GM23338 (cell line): ENCODE data around the gene LHX4. TPM values are rescaled to one million over a fixed set of nuclear protein-coding genes. Genes with fewer than 3 reads are reported as not detected.

Experiments used
- ATAC-seq: fragments of 200-7000 bp; cut with Tn5 transposase; 3 replicates; pipeline ENCODE4 v1.9.1; 2020
- DNase-seq: peaks from one replicate; pipeline ENCODE4 v3.0.0-alpha.2; 2015; ENCODE audit warnings: low spot score
- H2AFZ ChIP-seq: fragments of 200-600 bp; sonication (generic); 2 replicates; pipeline ENCODE4 v1.8.0; 2016; ENCODE audit warnings: antibody characterized with exemption, mild to moderate bottlenecking, moderate library complexity
- H3F3A ChIP-seq: fragments of 200-600 bp; sonication (generic); replicated peaks from 2 replicates; pipeline ENCODE4 v1.8.0; 2017; ENCODE audit warnings: antibody characterized with exemption, mixed run types, low read depth
- H3K27ac ChIP-seq: fragments of 200-600 bp; sonication (generic); 2 replicates; pipeline ENCODE4 v1.6.1; 2016; ENCODE audit warnings: low read depth
- H3K27me3 ChIP-seq: fragments of 200-600 bp; sonication (generic); 2 replicates; pipeline ENCODE4 v1.8.0; 2016; ENCODE audit warnings: mild to moderate bottlenecking, mixed run types, moderate library complexity; ENCODE audit not compliant: insufficient read depth
- H3K36me3 ChIP-seq: fragments of 200-600 bp; sonication (generic); 2 replicates; pipeline ENCODE4 v1.8.0; 2016; ENCODE audit warnings: mild to moderate bottlenecking; ENCODE audit not compliant: insufficient read depth
- H3K4me1 ChIP-seq: fragments of 200-600 bp; sonication (generic); 2 replicates; pipeline ENCODE4 v1.8.0; 2016; ENCODE audit warnings: mild to moderate bottlenecking, moderate library complexity; ENCODE audit not compliant: insufficient read depth
- H3K4me2 ChIP-seq: fragments of 200-600 bp; sonication (generic); 2 replicates; pipeline ENCODE4 v1.7.1; 2017; ENCODE audit warnings: mixed run types
- H3K4me3 ChIP-seq: fragments of 200-600 bp; sonication (generic); 2 replicates; pipeline ENCODE4 v1.6.1; 2016; ENCODE audit warnings: mixed run types
- H3K79me2 ChIP-seq: fragments of 200-600 bp; sonication (generic); replicated peaks from 2 replicates; pipeline ENCODE4 v1.8.0; 2017; ENCODE audit warnings: mild to moderate bottlenecking; ENCODE audit not compliant: insufficient read depth
- H3K9me2 ChIP-seq: fragments of 200-600 bp; sonication (generic); 2 replicates; pipeline ENCODE4 v1.8.0; 2017; ENCODE audit not compliant: insufficient read depth
- H4K20me1 ChIP-seq: fragments of 200-600 bp; sonication (generic); replicated peaks from 2 replicates; pipeline ENCODE4 v1.8.0; 2017; ENCODE audit warnings: mild to moderate bottlenecking; ENCODE audit not compliant: insufficient read depth
- H3K27ac Mint-ChIP-seq: 2 replicates; pipeline ENCODE4 v1.8.0; 2020; ENCODE audit warnings: inconsistent platforms, mild to moderate bottlenecking, moderate library complexity, mixed read lengths
- H3K27me3 Mint-ChIP-seq: 3 replicates; pipeline ENCODE4 v1.8.0; 2022; ENCODE audit warnings: low read depth, mild to moderate bottlenecking, moderate library complexity, mixed read lengths, inconsistent platforms; ENCODE audit not compliant: insufficient read depth, poor library complexity
- H3K36me3 Mint-ChIP-seq: 3 replicates; pipeline ENCODE4 v1.8.0; 2021; ENCODE audit warnings: low read depth, mild to moderate bottlenecking, inconsistent platforms, moderate library complexity, mixed read lengths
- H3K4me1 Mint-ChIP-seq: 3 replicates; pipeline ENCODE4 v1.8.0; 2020; ENCODE audit warnings: mild to moderate bottlenecking, inconsistent platforms, mixed read lengths
- H3K4me3 Mint-ChIP-seq: 3 replicates; pipeline ENCODE4 v1.8.0; 2021; ENCODE audit warnings: moderate library complexity, mild to moderate bottlenecking, inconsistent platforms, mixed read lengths
- H3K9me3 Mint-ChIP-seq: 3 replicates; pipeline ENCODE4 v1.8.0; 2020; ENCODE audit warnings: moderate library complexity, mild to moderate bottlenecking, inconsistent platforms, mixed read lengths
- CREB1 ChIP-seq: fragments of 250-450 bp; sonication (Bioruptor Pico); IDR thresholded peaks from 2 replicates; pipeline ENCODE4 v1.5.0; 2020; ENCODE audit warnings: low read depth, mild to moderate bottlenecking, moderate library complexity
- EZH2 ChIP-seq: fragments of 200-600 bp; sonication (generic); IDR thresholded peaks from one replicate; pipeline ENCODE4 v1.8.0; 2017; ENCODE audit warnings: antibody characterized with exemption, mild to moderate bottlenecking, low read depth; ENCODE audit not compliant: unreplicated experiment
- EZH2phosphoT487 ChIP-seq: fragments of 200-600 bp; sonication (generic); IDR thresholded peaks from one replicate; pipeline ENCODE4 v1.8.1; 2018; ENCODE audit warnings: antibody characterized with exemption; ENCODE audit not compliant: unreplicated experiment
- POLR2AphosphoS5 ChIP-seq: IDR thresholded peaks from 2 replicates; pipeline ENCODE4 v1.6.1; 2016; ENCODE audit warnings: antibody characterized with exemption, low read depth
- polyA plus RNA-seq: library from polyadenylated mRNA; unstranded; fragments of >200 nt; fragmentation: Nextera tagmentation; extraction: Ambion mirVana; gene quantifications from 2 replicates; pipeline ENCODE4 v1.2.1, GENCODE V29; 2016
- total RNA-seq: library from RNA; depleted of rRNA; stranded (reverse); fragments of >200 nt; shearing (Covaris generic); gene quantifications from 2 replicates; pipeline ENCODE4 v1.2.3, GENCODE V29; 2014
- TF ChIP-seq, protein P1 (sequence below), 2 experiments: fragments of 200-600 bp in 1 of 2; sonication (generic) in 1 of 2; conservative IDR thresholded peaks; 2 replicates each; pipeline versions ENCODE4 v1.5.1 to v1.6.1; 2016 to 2017; ENCODE audit warnings: antibody characterized with exemption in 2 of 2, low read depth in 2 of 2, mild to moderate bottlenecking in 2 of 2, moderate library complexity in 1 of 2
- TF ChIP-seq, protein P2 (sequence below): IDR thresholded peaks from 2 replicates; pipeline ENCODE4 v1.6.1; 2016; ENCODE audit warnings: antibody characterized with exemption
- TF ChIP-seq, protein P3 (sequence below): fragments of 250-450 bp; sonication (Bioruptor Pico); IDR thresholded peaks from 2 replicates; pipeline ENCODE4 v1.5.0; 2020; ENCODE audit warnings: mild to moderate bottlenecking, moderate library complexity

LHX4 gene
- total and polyA plus RNA-seq, 2 experiments from 2014 or later = 1.4 to 2.5 TPM

DNA sequence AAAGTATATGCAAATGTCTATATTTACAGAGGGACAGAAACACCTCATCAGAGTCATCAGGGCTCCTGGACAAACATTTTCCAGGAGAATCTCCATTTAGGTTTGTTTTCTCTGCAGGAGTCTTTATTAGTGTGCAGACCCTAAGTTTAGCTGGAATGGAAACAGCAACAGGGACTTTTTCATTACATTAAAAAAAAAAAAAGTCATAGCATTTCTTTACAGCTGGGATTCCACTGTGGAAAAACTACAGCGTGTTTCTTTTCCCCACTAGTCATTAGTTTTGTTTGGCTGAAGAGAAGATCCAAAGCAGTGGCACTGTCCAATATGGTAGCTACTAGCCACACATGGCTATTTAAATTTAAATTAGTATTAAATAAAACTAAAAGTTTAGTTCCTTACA is 49.6 kb downstream of the LHX4 start:
- peaks cover 19% of the 10 kb centered on the region; the same call in 2 of the 3 replicates for H3K9me3 Mint-ChIP-seq
- Histone ChIP-seq H2AFZ (no peak overlapping the region), H3K4me3 (no peak overlapping the region), H3K36me3 (peaks cover 8% of the 10 kb centered on the region), H3K79me2 (no peaks in the 10 kb centered on the region), H3K4me1 (peaks cover 17% of the 10 kb centered on the region), H3K9me2 (no peaks in the 10 kb centered on the region), H3F3A (no peaks in the 10 kb centered on the region), H3K4me2 (no peak overlapping the region), H3K27me3 (no peaks in the 10 kb centered on the region), H3K27ac (no peak overlapping the region), H4K20me1 (no peaks in the 10 kb centered on the region)
- H3K27me3 Mint-ChIP-seq = peaks cover 9% of the 10 kb centered on the region
- ATAC-seq (no peak), DNase-seq (no peak)
- H3K36me3 Mint-ChIP-seq = peaks cover 35% of the 10 kb centered on the region
- peaks cover 28% of the 10 kb centered on the region for H3K4me1 Mint-ChIP-seq
- TF ChIP-seq, protein P1, sequence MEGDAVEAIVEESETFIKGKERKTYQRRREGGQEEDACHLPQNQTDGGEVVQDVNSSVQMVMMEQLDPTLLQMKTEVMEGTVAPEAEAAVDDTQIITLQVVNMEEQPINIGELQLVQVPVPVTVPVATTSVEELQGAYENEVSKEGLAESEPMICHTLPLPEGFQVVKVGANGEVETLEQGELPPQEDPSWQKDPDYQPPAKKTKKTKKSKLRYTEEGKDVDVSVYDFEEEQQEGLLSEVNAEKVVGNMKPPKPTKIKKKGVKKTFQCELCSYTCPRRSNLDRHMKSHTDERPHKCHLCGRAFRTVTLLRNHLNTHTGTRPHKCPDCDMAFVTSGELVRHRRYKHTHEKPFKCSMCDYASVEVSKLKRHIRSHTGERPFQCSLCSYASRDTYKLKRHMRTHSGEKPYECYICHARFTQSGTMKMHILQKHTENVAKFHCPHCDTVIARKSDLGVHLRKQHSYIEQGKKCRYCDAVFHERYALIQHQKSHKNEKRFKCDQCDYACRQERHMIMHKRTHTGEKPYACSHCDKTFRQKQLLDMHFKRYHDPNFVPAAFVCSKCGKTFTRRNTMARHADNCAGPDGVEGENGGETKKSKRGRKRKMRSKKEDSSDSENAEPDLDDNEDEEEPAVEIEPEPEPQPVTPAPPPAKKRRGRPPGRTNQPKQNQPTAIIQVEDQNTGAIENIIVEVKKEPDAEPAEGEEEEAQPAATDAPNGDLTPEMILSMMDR (conservative IDR thresholded peaks at IDR 0.05; ENCODE audit: low read depth in 2 of 2) = no peak
- TF ChIP-seq EZH2phosphoT487 (no peak), CREB1 (CRISPR knock-in tag) (no peak), POLR2AphosphoS5 (no peak), EZH2 (no peak)
- TF ChIP-seq, protein P2, sequence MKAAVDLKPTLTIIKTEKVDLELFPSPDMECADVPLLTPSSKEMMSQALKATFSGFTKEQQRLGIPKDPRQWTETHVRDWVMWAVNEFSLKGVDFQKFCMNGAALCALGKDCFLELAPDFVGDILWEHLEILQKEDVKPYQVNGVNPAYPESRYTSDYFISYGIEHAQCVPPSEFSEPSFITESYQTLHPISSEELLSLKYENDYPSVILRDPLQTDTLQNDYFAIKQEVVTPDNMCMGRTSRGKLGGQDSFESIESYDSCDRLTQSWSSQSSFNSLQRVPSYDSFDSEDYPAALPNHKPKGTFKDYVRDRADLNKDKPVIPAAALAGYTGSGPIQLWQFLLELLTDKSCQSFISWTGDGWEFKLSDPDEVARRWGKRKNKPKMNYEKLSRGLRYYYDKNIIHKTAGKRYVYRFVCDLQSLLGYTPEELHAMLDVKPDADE = no peak
- TF ChIP-seq, protein P3, sequence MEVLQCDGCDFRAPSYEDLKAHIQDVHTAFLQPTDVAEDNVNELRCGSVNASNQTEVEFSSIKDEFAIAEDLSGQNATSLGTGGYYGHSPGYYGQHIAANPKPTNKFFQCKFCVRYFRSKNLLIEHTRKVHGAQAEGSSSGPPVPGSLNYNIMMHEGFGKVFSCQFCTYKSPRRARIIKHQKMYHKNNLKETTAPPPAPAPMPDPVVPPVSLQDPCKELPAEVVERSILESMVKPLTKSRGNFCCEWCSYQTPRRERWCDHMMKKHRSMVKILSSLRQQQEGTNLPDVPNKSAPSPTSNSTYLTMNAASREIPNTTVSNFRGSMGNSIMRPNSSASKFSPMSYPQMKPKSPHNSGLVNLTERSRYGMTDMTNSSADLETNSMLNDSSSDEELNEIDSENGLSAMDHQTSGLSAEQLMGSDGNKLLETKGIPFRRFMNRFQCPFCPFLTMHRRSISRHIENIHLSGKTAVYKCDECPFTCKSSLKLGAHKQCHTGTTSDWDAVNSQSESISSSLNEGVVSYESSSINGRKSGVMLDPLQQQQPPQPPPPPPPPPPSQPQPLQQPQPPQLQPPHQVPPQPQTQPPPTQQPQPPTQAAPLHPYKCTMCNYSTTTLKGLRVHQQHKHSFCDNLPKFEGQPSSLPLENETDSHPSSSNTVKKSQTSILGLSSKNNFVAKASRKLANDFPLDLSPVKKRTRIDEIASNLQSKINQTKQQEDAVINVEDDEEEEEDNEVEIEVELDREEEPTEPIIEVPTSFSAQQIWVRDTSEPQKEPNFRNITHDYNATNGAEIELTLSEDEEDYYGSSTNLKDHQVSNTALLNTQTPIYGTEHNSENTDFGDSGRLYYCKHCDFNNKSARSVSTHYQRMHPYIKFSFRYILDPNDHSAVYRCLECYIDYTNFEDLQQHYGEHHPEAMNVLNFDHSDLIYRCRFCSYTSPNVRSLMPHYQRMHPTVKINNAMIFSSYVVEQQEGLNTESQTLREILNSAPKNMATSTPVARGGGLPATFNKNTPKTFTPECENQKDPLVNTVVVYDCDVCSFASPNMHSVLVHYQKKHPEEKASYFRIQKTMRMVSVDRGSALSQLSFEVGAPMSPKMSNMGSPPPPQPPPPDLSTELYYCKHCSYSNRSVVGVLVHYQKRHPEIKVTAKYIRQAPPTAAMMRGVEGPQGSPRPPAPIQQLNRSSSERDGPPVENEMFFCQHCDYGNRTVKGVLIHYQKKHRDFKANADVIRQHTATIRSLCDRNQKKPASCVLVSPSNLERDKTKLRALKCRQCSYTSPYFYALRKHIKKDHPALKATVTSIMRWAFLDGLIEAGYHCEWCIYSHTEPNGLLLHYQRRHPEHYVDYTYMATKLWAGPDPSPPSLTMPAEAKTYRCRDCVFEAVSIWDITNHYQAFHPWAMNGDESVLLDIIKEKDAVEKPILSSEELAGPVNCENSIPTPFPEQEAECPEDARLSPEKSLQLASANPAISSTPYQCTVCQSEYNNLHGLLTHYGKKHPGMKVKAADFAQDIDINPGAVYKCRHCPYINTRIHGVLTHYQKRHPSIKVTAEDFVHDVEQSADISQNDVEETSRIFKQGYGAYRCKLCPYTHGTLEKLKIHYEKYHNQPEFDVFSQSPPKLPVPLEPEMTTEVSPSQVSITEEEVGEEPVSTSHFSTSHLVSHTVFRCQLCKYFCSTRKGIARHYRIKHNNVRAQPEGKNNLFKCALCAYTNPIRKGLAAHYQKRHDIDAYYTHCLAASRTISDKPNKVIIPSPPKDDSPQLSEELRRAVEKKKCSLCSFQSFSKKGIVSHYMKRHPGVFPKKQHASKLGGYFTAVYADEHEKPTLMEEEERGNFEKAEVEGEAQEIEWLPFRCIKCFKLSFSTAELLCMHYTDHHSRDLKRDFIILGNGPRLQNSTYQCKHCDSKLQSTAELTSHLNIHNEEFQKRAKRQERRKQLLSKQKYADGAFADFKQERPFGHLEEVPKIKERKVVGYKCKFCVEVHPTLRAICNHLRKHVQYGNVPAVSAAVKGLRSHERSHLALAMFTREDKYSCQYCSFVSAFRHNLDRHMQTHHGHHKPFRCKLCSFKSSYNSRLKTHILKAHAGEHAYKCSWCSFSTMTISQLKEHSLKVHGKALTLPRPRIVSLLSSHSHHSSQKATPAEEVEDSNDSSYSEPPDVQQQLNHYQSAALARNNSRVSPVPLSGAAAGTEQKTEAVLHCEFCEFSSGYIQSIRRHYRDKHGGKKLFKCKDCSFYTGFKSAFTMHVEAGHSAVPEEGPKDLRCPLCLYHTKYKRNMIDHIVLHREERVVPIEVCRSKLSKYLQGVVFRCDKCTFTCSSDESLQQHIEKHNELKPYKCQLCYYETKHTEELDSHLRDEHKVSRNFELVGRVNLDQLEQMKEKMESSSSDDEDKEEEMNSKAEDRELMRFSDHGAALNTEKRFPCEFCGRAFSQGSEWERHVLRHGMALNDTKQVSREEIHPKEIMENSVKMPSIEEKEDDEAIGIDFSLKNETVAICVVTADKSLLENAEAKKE (CRISPR knock-in tag) = no peak
- no peak overlapping the region for H3K27ac Mint-ChIP-seq
- H3K4me3 Mint-ChIP-seq = no peak overlapping the region
